NB4 (cell line): ENCODE measurements around the gene NCLN.

ENCODE experiments used
- MYC ChIP-seq: IDR thresholded peaks from 2 replicates; pipeline ENCODE4 v1.6.1; 2011; ENCODE audit warnings: low read depth, low read length
- POLR2A ChIP-seq: IDR thresholded peaks from 2 replicates; pipeline ENCODE4 v1.6.1; 2011; ENCODE audit warnings: mild to moderate bottlenecking; ENCODE audit not compliant: insufficient read length; ENCODE audit errors: extremely low read depth
- TF ChIP-seq, protein P1 (sequence below): IDR thresholded peaks from one replicate; pipeline ENCODE4 v1.5.1; 2012; ENCODE audit warnings: low read depth, low read length

DNA sequence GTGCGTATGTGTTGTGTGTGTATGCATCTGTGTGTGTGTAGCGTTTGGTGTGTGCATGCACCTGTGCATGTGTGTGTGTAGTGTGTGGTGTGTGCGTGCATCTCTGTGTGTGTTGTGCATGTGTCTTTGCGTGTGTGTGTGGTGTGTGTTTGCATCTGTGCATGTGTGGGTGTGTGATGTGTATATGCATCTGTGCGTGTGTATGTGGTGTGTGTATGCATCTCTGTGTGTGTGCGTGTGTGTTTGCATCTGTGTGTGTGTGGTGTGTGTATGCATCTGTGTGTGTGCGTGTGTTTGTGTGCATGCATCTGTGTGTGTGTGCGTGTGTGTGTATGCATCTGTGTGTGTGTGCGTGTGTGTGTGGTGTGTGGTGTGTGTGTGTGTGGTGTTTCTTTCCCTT lies 59.3 kb downstream of the NCLN start:
- TF ChIP-seq, protein P1, sequence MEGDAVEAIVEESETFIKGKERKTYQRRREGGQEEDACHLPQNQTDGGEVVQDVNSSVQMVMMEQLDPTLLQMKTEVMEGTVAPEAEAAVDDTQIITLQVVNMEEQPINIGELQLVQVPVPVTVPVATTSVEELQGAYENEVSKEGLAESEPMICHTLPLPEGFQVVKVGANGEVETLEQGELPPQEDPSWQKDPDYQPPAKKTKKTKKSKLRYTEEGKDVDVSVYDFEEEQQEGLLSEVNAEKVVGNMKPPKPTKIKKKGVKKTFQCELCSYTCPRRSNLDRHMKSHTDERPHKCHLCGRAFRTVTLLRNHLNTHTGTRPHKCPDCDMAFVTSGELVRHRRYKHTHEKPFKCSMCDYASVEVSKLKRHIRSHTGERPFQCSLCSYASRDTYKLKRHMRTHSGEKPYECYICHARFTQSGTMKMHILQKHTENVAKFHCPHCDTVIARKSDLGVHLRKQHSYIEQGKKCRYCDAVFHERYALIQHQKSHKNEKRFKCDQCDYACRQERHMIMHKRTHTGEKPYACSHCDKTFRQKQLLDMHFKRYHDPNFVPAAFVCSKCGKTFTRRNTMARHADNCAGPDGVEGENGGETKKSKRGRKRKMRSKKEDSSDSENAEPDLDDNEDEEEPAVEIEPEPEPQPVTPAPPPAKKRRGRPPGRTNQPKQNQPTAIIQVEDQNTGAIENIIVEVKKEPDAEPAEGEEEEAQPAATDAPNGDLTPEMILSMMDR: no peak
- TF ChIP-seq MYC: no peak
- no peak for TF ChIP-seq POLR2A
